Germinal center (tissue), 1 donor: ENCODE measurements around the gene SIGLEC9.
"Not testable (repeated sequence)": the region's sequence is repeated elsewhere in the genome, so short reads cannot be mapped to it uniquely, and the experiment has no call there.

Source experiments
- DNase-seq: peaks from one replicate; pipeline ENCODE4 v3.0.0; 2012; ENCODE audit warnings: mixed read lengths, low spot score

Gene SIGLEC9

GRCh38 chr19:51123802-51124201 lies 904 bp upstream of the SIGLEC9 start:
- DNase-seq, result no peak

GRCh38 chr19:51124216-51124615 lies 490 bp upstream of the SIGLEC9 start:
- no peak for DNase-seq

- no peak for DNase-seq
Observed at GRCh38 chr19:51125421-51126075, 842 bp downstream of the SIGLEC9 start.

- DNase-seq, result no peak
Observed at GRCh38 chr19:51127032-51127431, 2.3 kb downstream of the SIGLEC9 start.

GRCh38 chr19:51127755-51128154 lies 3.0 kb downstream of the SIGLEC9 start:
- DNase-seq, result no peak

GRCh38 chr19:51128227-51128626 lies 3.5 kb downstream of the SIGLEC9 start:
- no peak for DNase-seq

- DNase-seq, result no peak
Observed at GRCh38 chr19:51129716-51130115, 5.0 kb downstream of the SIGLEC9 start.

- DNase-seq, result no peak
Observed at GRCh38 chr19:51131780-51132680, 7.3 kb downstream of the SIGLEC9 start.

GRCh38 chr19:51135004-51135403 lies 10.3 kb downstream of the SIGLEC9 start:
- DNase-seq, result no peak

GRCh38 chr19:51135986-51136762 lies 11.5 kb downstream of the SIGLEC9 start:
- no peak for DNase-seq

- no peak for DNase-seq
Observed at GRCh38 chr19:51136851-51137551, 12.3 kb downstream of the SIGLEC9 start.

GRCh38 chr19:51137792-51138425 lies 13.2 kb downstream of the SIGLEC9 start:
- no peak for DNase-seq

GRCh38 chr19:51138549-51138979 lies 13.9 kb downstream of the SIGLEC9 start:
- DNase-seq, result no peak

GRCh38 chr19:51139299-51140014 lies 14.8 kb downstream of the SIGLEC9 start:
- DNase-seq, result no peak

- no peak for DNase-seq
Observed at GRCh38 chr19:51140441-51140840, 15.7 kb downstream of the SIGLEC9 start.

GRCh38 chr19:51141181-51141580 lies 16.5 kb downstream of the SIGLEC9 start:
- no peak for DNase-seq

GRCh38 chr19:51142119-51142518 lies 17.4 kb downstream of the SIGLEC9 start, which contains the start of gene SIGLEC7:
SIGLEC7 (plus strand) TSS chr19:51142301; CDS start chr19:51142370, 69 bp downstream.
- no peak for DNase-seq

GRCh38 chr19:51142809-51143475 lies 18.2 kb downstream of the SIGLEC9 start:
- DNase-seq, result not testable (repeated sequence)

- DNase-seq, result no peak
Observed at GRCh38 chr19:51143486-51143885, 18.8 kb downstream of the SIGLEC9 start.

- DNase-seq, result no peak
Observed at GRCh38 chr19:51144482-51145045, 19.9 kb downstream of the SIGLEC9 start.
